Ascending aorta (tissue), 2 donors: ENCODE results near the gene AAK1. TPM values are rescaled to one million over a fixed set of nuclear protein-coding genes. Genes with fewer than 3 reads are reported as not detected.
"Not testable (repeated sequence)": the region's sequence is repeated elsewhere in the genome, so short reads cannot be mapped to it uniquely, and the experiment has no call there.

Experiments used
- DNase-seq, 2 donors: peaks; one replicate each; pipeline ENCODE4 v3.0.0-alpha.2; 2019; ENCODE audit warnings: low spot score in 2 of 2
- H3K27ac ChIP-seq, 2 donors: fragments of 200-600 bp; sonication (generic); one replicate each; pipeline ENCODE4 v1.5.1; 2016 to 2017; ENCODE audit warnings: mild to moderate bottlenecking in 1 of 2
- H3K27me3 ChIP-seq: fragments of 200-600 bp; sonication (generic); one replicate; pipeline ENCODE4 v1.5.1; 2017
- H3K36me3 ChIP-seq, 2 donors: fragments of 200-600 bp; sonication (generic); one replicate each; pipeline ENCODE4 v1.5.1; 2016
- H3K4me1 ChIP-seq, 2 donors: fragments of 200-600 bp; sonication (generic); one replicate each; pipeline ENCODE4 v1.5.1; 2016 to 2017; ENCODE audit warnings: mild to moderate bottlenecking in 1 of 2
- H3K4me3 ChIP-seq, 2 donors: fragments of 200-600 bp; sonication (generic); one replicate each; pipeline ENCODE4 v1.5.1; 2016 to 2017; ENCODE audit warnings: mild to moderate bottlenecking in 1 of 2
- H3K9me3 ChIP-seq, 2 donors: fragments of 200-600 bp; sonication (generic); one replicate each; pipeline ENCODE4 v1.5.1; 2016
- CTCF ChIP-seq, 3 experiments: fragments of 200-600 bp in 2 of 3; fragments of 450-650 bp in 1 of 3; sonication (generic) in 2 of 3; IDR thresholded peaks; one replicate each; pipeline ENCODE4 v1.5.1; 2016 to 2019; ENCODE audit warnings: antibody characterized with exemption in 3 of 3, mild to moderate bottlenecking in 1 of 3, moderate library complexity in 1 of 3
- intact Hi-C: fragments of 100-400 bp; cut with DNase I; formaldehyde crosslinking; loops from one replicate; pipeline ENCODE4 v1.15.1; 2023
- total RNA-seq: library from RNA; depleted of rRNA; stranded (reverse); fragments of >200 nt; gene quantifications from one replicate; pipeline ENCODE4 v1.1.0, GENCODE V29; 2016

The AAK1 gene
- total RNA-seq, 1 donor from 2014 or later: 53.4 TPM

GRCh38 chr2:69677914-69678313 lies 34.4 kb upstream of the AAK1 start:
- peaks cover 0 to 14% of the 10 kb centered on the region in 2 donors for H3K4me1 ChIP-seq

GRCh38 chr2:69676146-69676545 lies 32.6 kb upstream of the AAK1 start:
- peaks cover 0 to 13% of the 10 kb centered on the region in 2 donors for H3K4me1 ChIP-seq

More at GRCh38 chr2:69677914-69678313, 34.4 kb upstream of the AAK1 start:
- Histone ChIP-seq H3K9me3 (no peaks in the 10 kb centered on the region), H3K27me3 (no peaks in the 10 kb centered on the region), H3K27ac (no peak overlapping the region), H3K4me3 (no peak overlapping the region), H3K36me3 (no peaks in the 10 kb centered on the region)
- intact Hi-C loops: no loop called here
- DNase-seq: no peak
- no peak for TF ChIP-seq CTCF (IDR thresholded peaks at IDR 0.05)

GRCh38 chr2:69674316-69674670 lies 30.8 kb upstream of the AAK1 start:
- Histone ChIP-seq H3K27ac (peak overlapping the region; percentile 54 to 68), H3K4me1 (peaks cover 0 to 13% of the 10 kb centered on the region in 2 donors), H3K4me3 (peak overlapping the region in 1 of 2 donors; percentile 14), H3K9me3 (peaks cover 0 to 7% of the 10 kb centered on the region in 2 donors), H3K36me3 (no peaks in the 10 kb centered on the region), H3K27me3 (no peaks in the 10 kb centered on the region)
- intact Hi-C loops: no loop called here
- no peak for TF ChIP-seq CTCF (IDR thresholded peaks at IDR 0.05)
- no peak for DNase-seq

More at GRCh38 chr2:69676146-69676545, 32.6 kb upstream of the AAK1 start:
- no peak for TF ChIP-seq CTCF (IDR thresholded peaks at IDR 0.05)
- Histone ChIP-seq H3K36me3 (no peaks in the 10 kb centered on the region), H3K4me3 (no peak overlapping the region), H3K27ac (no peak overlapping the region), H3K27me3 (no peaks in the 10 kb centered on the region), H3K9me3 (peaks cover 0 to 6% of the 10 kb centered on the region in 2 donors)
- intact Hi-C loops: no loop called here
- no peak for DNase-seq

GRCh38 chr2:69673098-69673497 lies 29.6 kb upstream of the AAK1 start:
- H3K27ac ChIP-seq, H3K9me3 ChIP-seq, H3K4me3 ChIP-seq, intact Hi-C loops, DNase-seq, H3K36me3 ChIP-seq, H3K27me3 ChIP-seq: not testable (repeated sequence)
- peaks cover 0 to 13% of the 10 kb centered on the region in 2 donors for H3K4me1 ChIP-seq

- intact Hi-C loops: no loop called here
- TF ChIP-seq CTCF (IDR thresholded peaks at IDR 0.05): no peak
- Histone ChIP-seq H3K9me3 (peaks cover 0 to 7% of the 10 kb centered on the region in 2 donors), H3K27me3 (no peaks in the 10 kb centered on the region), H3K4me3 (no peak overlapping the region), H3K36me3 (no peaks in the 10 kb centered on the region), H3K27ac (no peak overlapping the region), H3K4me1 (peaks cover 0 to 9% of the 10 kb centered on the region in 2 donors)
- DNase-seq: no peak
Measured at GRCh38 chr2:69669666-69670065, 26.1 kb upstream of the AAK1 start.

GRCh38 chr2:69668598-69668997 lies 25.1 kb upstream of the AAK1 start:
- Histone ChIP-seq H3K4me1 (peaks cover 0 to under 1% of the 10 kb centered on the region in 2 donors), H3K27ac (no peak overlapping the region), H3K27me3 (no peaks in the 10 kb centered on the region), H3K9me3 (peaks cover 0 to 7% of the 10 kb centered on the region in 2 donors), H3K4me3 (no peak overlapping the region), H3K36me3 (no peaks in the 10 kb centered on the region)
- DNase-seq: no peak
- no peak for TF ChIP-seq CTCF (IDR thresholded peaks at IDR 0.05)
- intact Hi-C loops: no loop called here
